GM18526 (cell line): ENCODE data around the gene GLI3.

Experiments used
- POLR2A ChIP-seq: IDR thresholded peaks from 3 replicates; pipeline ENCODE4 v1.6.1; 2011; ENCODE audit not compliant: insufficient read length; ENCODE audit errors: extremely low read depth

The GLI3 gene

GRCh38 chr7:42242381-42242780, 5.4 kb upstream of the GLI3 start:
- TF ChIP-seq POLR2A, result no peak

DNA sequence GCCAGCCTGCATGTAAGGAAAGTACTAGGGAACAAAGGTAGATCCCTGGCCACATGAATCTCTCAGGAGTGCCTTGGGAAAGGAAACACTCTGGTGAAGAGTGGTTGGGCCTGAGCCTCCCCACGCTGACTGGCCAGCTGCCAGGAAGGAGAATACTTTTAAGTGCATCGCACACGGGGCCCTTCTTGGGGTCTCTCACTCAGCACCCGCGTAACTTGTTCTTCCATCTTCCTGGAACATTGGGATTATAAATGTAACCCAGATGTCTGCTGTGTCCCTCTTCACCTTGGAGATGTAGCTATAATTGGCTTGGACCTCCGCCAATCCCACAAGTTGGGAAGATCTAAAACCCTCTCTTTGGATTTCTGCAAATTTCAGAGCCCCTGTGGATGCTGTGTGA, 4.4 kb upstream of the GLI3 start:
- no peak for TF ChIP-seq POLR2A

GRCh38 chr7:42240416-42240815, 3.4 kb upstream of the GLI3 start:
- no peak for TF ChIP-seq POLR2A

DNA sequence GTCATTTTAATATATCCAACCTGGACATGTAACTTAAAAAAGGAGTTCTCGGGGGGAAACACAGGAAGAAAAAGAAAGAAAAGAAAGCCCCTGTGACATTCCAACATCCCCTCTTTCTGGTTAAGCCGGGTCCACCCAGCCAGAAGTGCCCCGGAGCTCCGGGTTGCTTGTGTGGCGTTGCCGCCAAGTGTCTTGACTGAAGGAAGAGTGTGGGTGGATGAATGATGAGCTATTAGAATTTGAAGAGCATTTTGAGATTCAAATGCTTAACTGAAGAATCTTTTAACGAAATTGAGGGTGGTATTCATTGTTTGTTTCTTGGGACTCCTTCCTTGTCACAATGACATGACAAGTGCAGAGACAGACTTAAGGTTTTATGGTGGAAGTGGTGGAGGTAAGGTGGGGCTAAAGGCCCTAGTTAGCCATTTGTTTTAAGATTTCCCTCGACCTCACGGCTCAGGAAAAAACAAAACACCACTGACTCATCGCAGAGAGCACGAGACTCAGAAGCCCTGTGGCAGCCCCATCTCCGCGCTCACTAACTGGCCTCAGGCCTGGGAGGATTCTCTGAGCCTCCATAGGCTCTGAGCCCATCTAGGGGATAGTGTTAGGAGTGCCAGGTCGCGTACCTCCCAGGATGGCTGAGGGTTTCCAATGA, 1.8 kb upstream of the GLI3 start:
- TF ChIP-seq POLR2A, result no peak

DNA sequence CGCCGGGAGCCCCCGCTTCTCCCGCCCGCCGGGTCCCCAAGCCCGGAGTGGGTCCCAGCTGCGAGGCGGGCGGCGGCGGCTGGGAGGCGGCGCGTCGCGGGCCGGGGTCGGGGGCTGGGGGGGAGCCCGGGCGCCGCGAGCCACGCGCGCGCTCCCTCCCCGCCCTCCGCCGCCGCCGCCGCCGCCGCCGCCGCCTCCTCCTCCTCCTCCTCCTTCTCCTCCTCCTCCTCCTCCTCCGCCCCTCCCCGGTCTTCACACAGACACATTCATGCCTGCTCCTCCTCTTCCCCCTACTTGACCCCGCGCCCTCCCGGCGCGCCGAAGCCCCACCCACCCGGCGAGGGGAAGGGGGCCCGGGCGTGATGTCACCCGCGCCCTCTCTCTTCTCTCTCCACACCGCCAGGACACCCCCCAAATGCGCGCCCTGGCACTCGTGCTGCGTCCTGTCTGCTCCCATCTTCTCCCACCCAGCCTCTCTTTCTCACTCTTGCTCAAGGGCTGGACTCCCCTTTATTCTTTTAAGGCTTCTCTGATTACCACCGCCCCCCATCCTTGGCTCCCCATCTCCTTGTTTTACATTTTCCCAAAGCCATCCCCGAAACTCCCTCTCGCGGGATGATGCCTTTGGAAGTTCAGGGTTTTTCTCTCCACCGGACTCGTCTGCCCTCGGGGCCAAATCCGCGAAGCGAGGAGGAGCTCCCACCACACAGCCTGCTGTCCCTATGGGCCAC, 967 bp upstream of the GLI3 start:
- TF ChIP-seq POLR2A, result no peak

- TF ChIP-seq POLR2A, result no peak
These were observed 588 bp downstream of the GLI3 start for GRCh38 chr7:42236266-42236975.

DNA sequence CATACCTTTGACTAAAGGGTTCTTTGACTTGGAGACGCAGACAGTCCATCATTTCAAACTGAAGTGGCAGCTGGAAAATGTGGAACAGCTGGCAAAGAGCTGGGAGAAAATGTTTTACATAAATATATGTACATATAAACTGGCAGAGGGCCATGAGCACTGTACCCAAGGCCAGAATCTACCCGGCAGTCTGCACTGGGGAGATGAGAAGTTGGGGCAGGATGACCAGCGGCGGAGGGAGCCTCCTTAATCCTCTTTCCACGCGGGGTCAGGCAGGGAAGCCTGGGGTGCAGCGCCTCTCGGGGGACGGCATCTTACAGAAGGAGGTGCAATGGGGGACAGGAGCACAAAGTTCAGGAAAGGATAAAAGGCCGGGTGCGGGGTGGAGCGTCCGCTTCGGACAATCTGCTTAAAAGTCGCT, 1.3 kb downstream of the GLI3 start:
- no peak for TF ChIP-seq POLR2A

DNA sequence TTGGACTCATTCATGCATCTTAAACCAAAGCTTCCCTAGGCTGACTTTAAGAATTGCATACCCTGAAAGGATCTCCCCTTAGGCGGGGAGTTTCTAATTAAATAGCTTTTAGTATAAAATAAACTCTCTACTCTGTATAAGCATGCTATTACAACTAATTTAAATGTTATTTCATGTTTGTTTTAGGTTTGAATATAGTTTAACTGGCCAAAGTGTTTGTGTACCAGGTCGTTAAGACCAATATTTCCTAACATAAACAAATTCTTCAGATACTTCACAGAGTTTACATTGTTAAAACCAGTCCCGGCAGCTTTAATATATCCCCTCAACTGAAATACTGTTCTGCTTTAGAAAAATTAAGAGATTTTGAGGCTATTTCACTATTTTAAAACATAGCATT, 2.3 kb downstream of the GLI3 start:
- no peak for TF ChIP-seq POLR2A

GRCh38 chr7:42233695-42234331, 3.2 kb downstream of the GLI3 start:
- TF ChIP-seq POLR2A, result no peak

GRCh38 chr7:42233171-42233570, 3.8 kb downstream of the GLI3 start:
- no peak for TF ChIP-seq POLR2A

GRCh38 chr7:42232275-42232674, 4.7 kb downstream of the GLI3 start:
- TF ChIP-seq POLR2A, result no peak

GRCh38 chr7:42231043-42231787, 5.8 kb downstream of the GLI3 start:
- TF ChIP-seq POLR2A, result no peak

- TF ChIP-seq POLR2A, result no peak
These were observed 8.9 kb downstream of the GLI3 start for GRCh38 chr7:42227936-42228591.

GRCh38 chr7:42227541-42227935, 9.5 kb downstream of the GLI3 start:
- no peak for TF ChIP-seq POLR2A
